H9 (cell line): ENCODE measurements around the gene TNPO1. TPM values are rescaled to one million over a fixed set of nuclear protein-coding genes. Genes with fewer than 3 reads are reported as not detected.

Experiments
- DNase-seq: peaks from one replicate; pipeline ENCODE4 v3.0.0-alpha.2; 2017
- H2AFZ ChIP-seq: one replicate; pipeline ENCODE4 v1.6.1; 2013; ENCODE audit warnings: mild to moderate bottlenecking, low read length, control low read depth, moderate library complexity
- H2AK5ac ChIP-seq: 2 replicates; pipeline ENCODE4 v1.6.1; 2013; ENCODE audit warnings: low read length, control low read depth, mixed read lengths; ENCODE audit not compliant: insufficient read length
- H2BK120ac ChIP-seq: one replicate; pipeline ENCODE4 v1.6.1; 2013; ENCODE audit warnings: low read depth, mild to moderate bottlenecking, low read length, control low read depth, inconsistent platforms; ENCODE audit not compliant: poor library complexity, severe bottlenecking
- H2BK12ac ChIP-seq: 2 replicates; pipeline ENCODE4 v1.6.1; 2013; ENCODE audit warnings: low read length, control low read depth, mixed read lengths, low read depth; ENCODE audit not compliant: insufficient read length
- H2BK15ac ChIP-seq: 2 replicates; pipeline ENCODE4 v1.6.1; 2013; ENCODE audit warnings: low read depth, low read length, control low read depth
- H2BK20ac ChIP-seq: one replicate; pipeline ENCODE4 v1.6.1; 2013; ENCODE audit warnings: low read depth, mild to moderate bottlenecking, low read length, control low read depth, inconsistent platforms; ENCODE audit not compliant: poor library complexity, severe bottlenecking
- H2BK5ac ChIP-seq: 2 replicates; pipeline ENCODE4 v1.6.1; 2013; ENCODE audit warnings: low read length, control low read depth, mixed read lengths; ENCODE audit not compliant: insufficient read length
- H3K14ac ChIP-seq: 2 replicates; pipeline ENCODE4 v1.6.1; 2013; ENCODE audit warnings: low read length, control low read depth; ENCODE audit not compliant: insufficient read depth
- H3K18ac ChIP-seq: 2 replicates; pipeline ENCODE4 v1.6.1; 2013; ENCODE audit warnings: low read depth, mild to moderate bottlenecking, mixed read lengths, low read length, control low read depth; ENCODE audit not compliant: insufficient read length
- H3K23ac ChIP-seq: 2 replicates; pipeline ENCODE4 v1.6.1; 2013; ENCODE audit warnings: low read length, control low read depth, mixed read lengths, low read depth; ENCODE audit not compliant: insufficient read length
- H3K23me2 ChIP-seq: 2 replicates; pipeline ENCODE4 v1.6.1; 2013; ENCODE audit warnings: low read depth, mild to moderate bottlenecking, mixed read lengths, low read length, control low read depth; ENCODE audit not compliant: insufficient read length, poor library complexity, severe bottlenecking
- H3K27ac ChIP-seq: 2 replicates; pipeline ENCODE4 v1.5.1; 2013; ENCODE audit warnings: low read length, control low read depth, mixed read lengths, low read depth; ENCODE audit not compliant: insufficient read length
- H3K27me3 ChIP-seq: 2 replicates; pipeline ENCODE4 v1.6.1; 2013; ENCODE audit warnings: low read length, control low read depth, inconsistent platforms; ENCODE audit not compliant: insufficient read depth
- H3K4ac ChIP-seq: 2 replicates; pipeline ENCODE4 v1.6.1; 2013; ENCODE audit warnings: low read depth, mild to moderate bottlenecking, control low read depth, inconsistent platforms, low read length, moderate library complexity
- H3K4me1 ChIP-seq: 2 replicates; pipeline ENCODE4 v1.6.1; 2013; ENCODE audit warnings: low read length, control low read depth, inconsistent platforms; ENCODE audit not compliant: insufficient read depth
- H3K4me2 ChIP-seq: 2 replicates; pipeline ENCODE4 v1.6.1; 2013; ENCODE audit warnings: low read length, control low read depth, mixed read lengths; ENCODE audit not compliant: insufficient read length, insufficient read depth
- H3K56ac ChIP-seq: 2 replicates; pipeline ENCODE4 v1.6.1; 2013; ENCODE audit warnings: low read depth, mild to moderate bottlenecking, mixed read lengths, low read length, control low read depth; ENCODE audit not compliant: insufficient read length
- H3K79me1 ChIP-seq: 2 replicates; pipeline ENCODE4 v1.6.1; 2013; ENCODE audit warnings: low read depth, mild to moderate bottlenecking, moderate library complexity, low read length, control low read depth, inconsistent platforms; ENCODE audit not compliant: insufficient read depth, poor library complexity, severe bottlenecking
- H3K79me2 ChIP-seq: 2 replicates; pipeline ENCODE4 v1.6.1; 2013; ENCODE audit warnings: low read length, control low read depth, inconsistent platforms; ENCODE audit not compliant: insufficient read depth
- H3K9ac ChIP-seq: 2 replicates; pipeline ENCODE4 v1.6.1; 2013; ENCODE audit warnings: low read length, control low read depth, mixed read lengths; ENCODE audit not compliant: insufficient read length; ENCODE audit errors: extremely low read depth
- H3K9me3 ChIP-seq: one replicate; pipeline ENCODE4 v1.6.1; 2013; ENCODE audit warnings: low read depth, low read length, inconsistent platforms; ENCODE audit not compliant: control insufficient read depth
- H3T11ph ChIP-seq: one replicate; pipeline ENCODE4 v1.6.1; 2013; ENCODE audit warnings: mild to moderate bottlenecking, low read length, control low read depth, inconsistent platforms
- H4K20me1 ChIP-seq: one replicate; pipeline ENCODE4 v1.6.1; 2013; ENCODE audit not compliant: control insufficient read depth, insufficient read length, insufficient read depth
- H4K5ac ChIP-seq: 2 replicates; pipeline ENCODE4 v1.6.1; 2013; ENCODE audit warnings: low read depth, mild to moderate bottlenecking, mixed read lengths, low read length, control low read depth; ENCODE audit not compliant: insufficient read length
- H4K8ac ChIP-seq: replicated peaks from 2 replicates; pipeline ENCODE4 v1.6.1; 2013; ENCODE audit warnings: low read length, control low read depth, mixed read lengths, low read depth; ENCODE audit not compliant: insufficient read length
- H4K91ac ChIP-seq: 2 replicates; pipeline ENCODE4 v1.6.1; 2013; ENCODE audit warnings: low read depth, mild to moderate bottlenecking, moderate library complexity, mixed read lengths, low read length, control low read depth; ENCODE audit not compliant: insufficient read length
- H3K27ac Mint-ChIP-seq, 3 experiments: 2 replicates in 2 of 3; 3 replicates in 1 of 3; pipeline ENCODE4 v1.8.0; 2020 to 2021; ENCODE audit warnings: mixed read lengths in 3 of 3, mild to moderate bottlenecking in 1 of 3, moderate library complexity in 1 of 3
- H3K27me3 Mint-ChIP-seq: 2 replicates; pipeline ENCODE4 v1.8.0; 2021; ENCODE audit warnings: low read depth, mild to moderate bottlenecking, moderate library complexity, mixed read lengths
- H3K36me3 Mint-ChIP-seq, 3 experiments: 2 replicates in 2 of 3; 3 replicates in 1 of 3; pipeline ENCODE4 v1.8.0; 2020 to 2021; ENCODE audit warnings: low read depth in 3 of 3, mixed read lengths in 3 of 3; ENCODE audit not compliant: insufficient read depth in 1 of 3
- H3K4me1 Mint-ChIP-seq, 2 experiments: 2 replicates each; pipeline ENCODE4 v1.8.0; 2020; ENCODE audit warnings: mixed read lengths in 2 of 2
- H3K4me3 Mint-ChIP-seq, 2 experiments: 2 replicates in 1 of 2; 3 replicates in 1 of 2; pipeline ENCODE4 v1.8.0; 2020 to 2021; ENCODE audit warnings: mild to moderate bottlenecking in 2 of 2, mixed read lengths in 2 of 2, moderate library complexity in 1 of 2
- H3K9me3 Mint-ChIP-seq, 2 experiments: 2 replicates in 1 of 2; 3 replicates in 1 of 2; pipeline ENCODE4 v1.8.0; 2020; ENCODE audit warnings: mild to moderate bottlenecking in 2 of 2, mixed read lengths in 2 of 2, moderate library complexity in 1 of 2
- CTCF ChIP-seq: fragments of 200-600 bp; sonication (generic); conservative IDR thresholded peaks from 3 replicates; pipeline ENCODE4 v1.8.0; 2021; ENCODE audit warnings: antibody characterized with exemption, mild to moderate bottlenecking
- WGBS: extraction: QIAGEN DNeasy Blood & Tissue Kit; methylation state at CpG from one replicate; pipeline ENCODE4 v1.1.7; 2013; ENCODE audit warnings: missing lambda C conversion rate, low lambda C conversion rate, mixed read lengths; ENCODE audit not compliant: insufficient read length; ENCODE audit errors: extremely low coverage; 5-methylcytosine and 5-hydroxymethylcytosine counted together
- total RNA-seq: library from RNA; stranded (reverse); gene quantifications from 2 replicates; pipeline ENCODE4 v1.2.1, GENCODE V29; 2021

The TNPO1 gene
- total RNA-seq, 1 experiment from 2014 or later, result 164 TPM

- H2BK12ac ChIP-seq, result no peak overlapping the region
- no peak overlapping the region for H2BK20ac ChIP-seq
- H3K79me2 ChIP-seq, result no peaks in the 10 kb centered on the region
- no peak overlapping the region for H3K14ac ChIP-seq
- no peak for DNase-seq
- H3K56ac ChIP-seq, result no peak overlapping the region
- no CpG with 5 or more reads among the region's 2 CpGs for WGBS
- H3K9me3 Mint-ChIP-seq, result peaks cover 9 to 14% of the 10 kb centered on the region in 2 experiments; a peak in 4 of 5 replicates
- peaks cover 0 to 4% of the 10 kb centered on the region in 2 experiments; a peak in 2 of 4 replicates for H3K4me1 Mint-ChIP-seq
- H3K79me1 ChIP-seq, result no peaks in the 10 kb centered on the region
- no peaks in the 10 kb centered on the region for H3K27me3 ChIP-seq
- H2BK120ac ChIP-seq, result no peak overlapping the region
- H2AFZ ChIP-seq, result no peak overlapping the region
- no peak overlapping the region for H3K9ac ChIP-seq
- no peak for TF ChIP-seq CTCF
- no peak overlapping the region for H3K23ac ChIP-seq
- no peak overlapping the region for H2BK5ac ChIP-seq
- no peak overlapping the region for H2BK15ac ChIP-seq
- no peak overlapping the region for H4K5ac ChIP-seq
- H3T11ph ChIP-seq, result no peak overlapping the region
- no peak overlapping the region for H3K4ac ChIP-seq
- H3K36me3 Mint-ChIP-seq, result peaks cover 0 to 10% (median 5%) of the 10 kb centered on the region in 3 experiments; a peak in 4 of 7 replicates
- no peaks in the 10 kb centered on the region for H3K9me3 ChIP-seq
- no peak overlapping the region for H3K4me3 Mint-ChIP-seq
- H2AK5ac ChIP-seq, result no peak overlapping the region
- no peak overlapping the region for H4K91ac ChIP-seq
- no peaks in the 10 kb centered on the region for H4K20me1 ChIP-seq
- H3K4me1 ChIP-seq, result no peaks in the 10 kb centered on the region
- H3K27ac ChIP-seq, result no peak overlapping the region
- no peak overlapping the region for H4K8ac ChIP-seq
- H3K23me2 ChIP-seq, result no peaks in the 10 kb centered on the region
- no peak overlapping the region for H3K4me2 ChIP-seq
- no peak overlapping the region for H3K27ac Mint-ChIP-seq
- H3K27me3 Mint-ChIP-seq, result no peaks in the 10 kb centered on the region; the same call in 1 of the 2 replicates
- no peak overlapping the region for H3K18ac ChIP-seq
These were observed 36.9 kb upstream of the TNPO1 start for GRCh38 chr5:72779520-72779919.
